Activated effector memory CD4-positive, alpha-beta T cell treated with Interleukin-2 at 50 U/mL for 16 hours (primary cell): ENCODE measurements around the gene MYOM1.

ENCODE experiments used
- DNase-seq: peaks from one replicate; pipeline ENCODE4 v3.0.0-alpha.2; 2020

Gene MYOM1

DNA sequence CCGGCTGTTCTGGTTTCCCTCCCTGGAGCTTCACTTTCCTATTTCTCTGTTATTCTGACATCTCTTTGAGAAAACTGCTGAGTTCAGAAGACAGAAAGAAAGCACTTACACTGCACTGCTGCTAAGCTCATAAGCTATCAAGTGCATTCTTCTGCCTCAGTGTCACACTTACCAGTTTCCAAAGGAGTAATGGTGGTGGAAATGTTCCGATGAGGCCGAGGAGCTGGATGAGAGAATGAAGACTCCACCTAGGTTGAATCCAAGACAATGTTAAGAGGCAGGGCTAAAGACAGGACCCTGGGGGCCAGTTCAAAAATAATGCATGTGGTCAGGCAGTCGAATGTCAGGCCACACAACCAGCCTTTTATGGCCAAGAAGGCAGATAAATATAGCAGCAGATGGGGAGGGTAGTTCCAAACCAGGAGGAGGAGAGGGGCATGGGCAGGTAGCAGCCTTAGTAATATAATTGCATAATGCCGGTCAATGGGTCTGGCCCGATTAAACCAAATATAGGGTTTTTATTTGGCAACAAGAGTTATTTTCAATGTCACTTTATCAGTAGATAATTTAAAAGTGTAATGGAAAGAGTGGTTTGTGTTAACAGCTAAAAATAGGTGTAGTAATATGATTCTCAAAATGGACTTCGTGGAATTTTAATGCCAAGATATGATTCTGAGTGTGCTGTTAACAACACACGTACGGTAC is at the start of gene MYOM1:
Gene MYOM1, minus strand, starts transcription at position 338 of the 705 bp plus-strand sequence. CDS start 4,745 bp downstream, outside the sequence.
- DNase-seq, result no peak

DNA sequence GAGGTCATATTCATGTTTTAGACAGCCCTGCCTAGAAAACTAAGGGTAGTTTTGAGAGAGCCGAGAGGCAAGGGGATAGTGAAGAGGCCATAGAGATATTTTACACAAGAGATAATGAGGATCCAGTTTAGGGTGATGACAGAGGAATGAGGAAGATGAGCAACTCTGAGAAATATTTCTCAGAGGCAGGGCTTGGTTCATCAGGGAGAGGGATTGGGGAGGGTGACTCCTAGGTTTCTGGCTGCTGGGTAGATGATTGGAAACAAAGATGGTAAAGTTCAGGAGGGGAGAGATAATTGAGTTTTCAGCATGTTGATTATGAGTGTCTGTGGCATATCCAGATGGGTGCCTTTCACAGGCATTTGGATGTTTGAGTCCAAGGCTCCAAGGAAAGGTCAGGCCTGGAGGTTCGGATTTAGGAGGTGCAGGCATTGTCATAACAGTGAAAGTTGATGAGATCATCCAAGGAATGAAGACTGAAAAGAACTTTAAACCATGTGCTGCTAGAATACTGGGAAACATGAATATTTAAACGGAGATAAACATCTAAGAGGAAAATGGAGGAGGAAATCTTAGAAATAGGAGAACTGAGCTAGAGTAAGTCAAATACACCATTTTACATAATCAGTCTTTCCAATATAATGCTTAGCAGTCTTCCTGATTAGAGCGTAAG is 49.6 kb upstream of the MYOM1 start:
- DNase-seq, result no peak

DNA sequence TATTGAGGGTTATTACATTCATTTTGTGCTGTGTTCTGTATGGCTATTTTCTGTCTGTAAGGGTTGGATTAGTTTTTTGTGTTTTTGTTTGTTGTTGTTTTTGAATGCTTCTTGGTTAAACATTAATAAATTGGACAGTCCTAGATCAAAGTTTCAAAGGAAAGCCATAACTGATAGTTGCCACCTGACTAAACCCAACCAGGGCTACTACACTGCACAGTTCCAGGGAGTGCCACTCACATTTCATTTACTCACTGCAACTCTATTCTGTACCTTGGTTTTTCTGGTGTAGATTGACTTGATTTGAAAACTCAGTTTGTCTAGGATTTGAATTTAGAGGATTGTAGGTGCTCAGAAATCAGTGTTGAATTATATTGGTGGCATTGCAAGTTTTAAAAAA is 48.5 kb upstream of the MYOM1 start:
- DNase-seq, result no peak

DNA sequence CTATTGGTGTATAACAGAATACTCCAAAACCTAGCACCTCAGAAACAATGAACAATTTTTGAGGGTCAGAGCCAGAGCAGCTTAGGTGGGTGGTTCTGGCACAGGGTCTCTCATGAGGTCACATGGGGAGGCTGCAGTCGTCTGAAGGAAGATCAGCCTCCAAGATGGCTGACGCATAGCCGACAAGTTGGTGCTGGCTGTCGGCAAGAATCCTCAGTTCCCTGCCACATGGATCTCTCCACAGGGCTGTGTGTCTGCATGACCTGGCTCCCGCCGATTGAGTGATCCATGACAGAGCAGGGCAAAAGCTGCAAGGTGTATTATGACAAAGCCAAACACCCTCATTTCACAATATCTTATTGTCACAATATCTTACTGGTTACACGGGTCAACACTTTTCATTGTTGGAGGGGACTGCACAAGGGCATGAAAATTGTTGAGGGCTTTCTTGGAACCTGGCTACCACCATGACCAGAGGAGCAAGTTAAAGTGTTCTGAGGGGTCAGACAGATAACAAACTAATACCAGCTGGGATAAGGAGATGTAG is 46.4 kb upstream of the MYOM1 start:
- no peak for DNase-seq

DNA sequence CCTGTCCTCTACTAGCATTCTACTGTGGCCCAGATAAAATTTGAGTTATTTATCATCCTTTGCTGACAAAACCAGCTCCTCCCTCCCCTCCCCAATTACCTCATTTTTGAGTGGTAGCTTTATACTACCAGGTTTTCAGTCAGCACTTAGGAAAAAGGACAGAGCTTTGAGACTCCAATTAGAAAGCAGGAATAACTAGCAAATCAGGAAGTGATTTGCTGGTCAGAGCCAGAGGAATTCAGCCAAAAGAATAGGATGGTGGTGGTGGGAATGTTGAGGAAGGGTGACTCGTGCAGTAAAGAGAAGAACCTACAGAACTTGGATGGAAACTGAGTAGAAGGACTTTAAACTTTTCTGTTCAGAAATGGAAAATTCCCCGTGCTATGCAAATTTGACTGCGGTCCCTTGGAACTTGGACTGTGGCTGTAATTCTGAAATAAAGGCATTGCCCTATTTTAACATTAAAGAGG is 45.8 kb upstream of the MYOM1 start:
- no peak for DNase-seq

DNA sequence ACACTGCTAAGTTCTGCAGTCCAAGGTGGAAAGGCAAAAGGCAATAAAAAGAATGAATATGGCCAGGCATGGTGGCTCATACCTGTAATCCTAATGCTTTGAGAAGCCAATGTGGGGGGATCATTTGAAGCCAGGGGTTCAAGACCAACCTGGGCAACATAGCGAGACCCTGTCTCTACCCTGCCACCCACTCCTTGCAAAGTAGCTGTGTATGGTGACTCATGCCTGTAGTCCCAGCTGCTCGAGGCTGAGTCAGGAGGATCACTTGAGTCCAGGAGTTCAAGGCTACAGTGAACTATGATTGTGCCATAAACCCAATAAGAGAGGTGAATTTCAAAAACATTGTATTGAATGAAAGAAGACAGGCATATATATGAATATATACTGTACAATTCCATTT is 44.6 kb upstream of the MYOM1 start:
- no peak for DNase-seq

DNA sequence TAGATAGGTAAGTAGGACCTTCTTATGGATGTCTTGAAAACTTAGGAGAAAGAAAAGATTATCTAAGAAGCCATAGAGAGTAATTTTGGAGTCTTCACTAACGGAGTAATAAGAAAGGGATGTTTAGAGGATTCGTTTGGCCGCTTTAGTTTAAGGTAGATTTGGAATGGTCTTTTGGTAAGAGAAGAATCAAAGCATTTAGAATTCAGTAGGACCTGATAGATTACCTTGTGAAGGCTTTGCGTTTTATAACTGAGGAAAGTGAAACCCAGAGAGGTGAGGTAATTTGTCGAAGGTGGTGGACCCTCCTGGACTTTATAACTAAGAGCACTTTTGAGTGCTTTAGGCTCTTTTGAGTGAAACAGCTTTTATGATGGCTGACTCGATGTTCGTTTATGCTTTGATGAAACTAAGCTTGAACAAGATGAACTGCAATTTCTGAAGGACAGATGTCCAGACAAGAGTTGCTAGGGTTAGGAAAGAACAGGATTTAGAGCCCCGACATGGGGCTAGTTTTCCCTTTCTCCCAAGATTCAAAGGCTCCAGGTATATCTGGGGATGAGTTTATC is 43.4 kb upstream of the MYOM1 start:
- DNase-seq, result no peak

DNA sequence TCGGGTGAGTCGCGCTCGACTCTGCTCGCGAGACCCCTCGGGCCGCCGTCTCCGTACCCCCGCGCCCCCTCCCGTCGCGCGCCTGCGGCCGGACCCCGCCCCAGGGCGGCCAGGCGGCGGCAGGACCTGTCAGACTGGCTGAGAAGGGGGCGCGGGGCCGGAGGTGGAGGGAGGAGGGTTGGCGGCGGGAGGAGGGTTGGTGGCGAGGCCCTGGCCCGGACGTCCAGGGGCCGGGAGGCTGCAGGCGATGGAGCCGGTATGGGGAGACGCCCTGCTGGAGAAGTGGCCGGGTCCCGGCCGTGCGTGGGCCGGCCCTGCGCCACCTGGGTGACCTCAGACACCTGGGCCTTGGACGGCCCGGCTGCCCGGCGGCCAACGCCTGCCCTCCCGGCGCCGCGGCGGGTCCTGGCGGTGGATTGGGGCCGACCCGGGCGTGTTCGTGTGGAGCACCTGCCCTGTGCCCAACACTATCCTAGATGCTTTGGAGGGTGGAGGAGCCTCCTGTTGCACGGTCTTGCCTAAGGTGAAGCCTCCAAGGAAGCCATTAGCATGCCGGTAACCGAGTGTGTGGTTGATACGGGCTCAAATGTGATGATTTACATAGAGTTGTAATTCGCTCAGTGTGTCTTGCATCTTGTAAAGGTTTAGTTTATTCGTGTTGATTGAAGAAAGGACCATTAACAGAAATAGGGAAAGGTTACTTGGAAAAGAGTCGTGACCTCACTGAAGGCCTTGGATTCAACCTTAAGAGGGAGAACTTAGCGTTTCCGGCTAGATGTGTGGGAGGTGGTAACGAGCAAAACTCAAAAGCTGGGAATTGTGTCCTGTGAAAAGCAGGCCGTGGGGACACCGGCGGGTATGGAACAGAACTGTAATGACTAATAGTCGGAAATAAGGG is 42.7 kb upstream of the MYOM1 start:
- peak; percentile 30 for DNase-seq

DNA sequence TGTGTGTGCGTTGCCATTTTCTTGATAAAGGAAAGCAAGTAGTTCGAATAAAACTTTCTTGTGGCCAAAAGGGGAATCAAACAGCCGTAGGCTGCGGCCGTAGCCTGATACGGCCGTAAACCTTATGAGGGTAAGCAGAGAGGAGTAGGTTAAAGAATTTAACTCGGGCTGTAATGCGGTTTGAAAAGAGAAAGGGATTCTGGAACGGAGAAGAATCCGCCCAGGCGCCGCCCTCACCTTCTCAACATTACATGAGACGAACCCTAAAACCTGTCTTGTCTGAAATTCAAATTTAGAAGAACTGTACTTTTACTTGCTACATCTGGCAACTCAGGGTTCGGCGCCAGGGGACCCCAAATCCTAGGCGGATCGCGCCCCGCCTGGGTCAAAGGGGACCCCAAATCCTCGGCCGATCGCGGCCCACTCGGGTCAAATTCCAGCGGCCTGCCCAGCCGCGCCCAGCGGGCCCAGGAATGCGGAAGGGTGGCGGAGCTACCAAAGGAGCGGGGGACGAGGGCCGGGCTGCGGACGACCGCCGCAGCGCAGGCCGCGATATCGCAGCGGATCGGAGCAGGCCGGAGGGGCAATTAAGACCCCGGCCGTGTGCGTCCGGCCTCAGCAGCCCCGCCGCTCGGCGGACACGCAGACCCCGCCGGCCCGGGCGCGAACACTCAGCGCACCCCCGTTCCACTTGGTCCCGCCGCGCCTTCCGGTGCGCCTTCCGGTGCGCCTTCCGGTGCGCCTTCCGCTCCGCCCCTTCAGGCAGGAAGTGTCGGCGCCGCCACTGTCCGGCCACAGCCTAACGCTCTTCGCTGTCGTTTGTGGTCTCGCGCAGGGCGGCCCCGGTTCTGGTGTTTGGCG is 41.8 kb upstream of the MYOM1 start, which contains the start of gene MYL12B:
Gene MYL12B, plus strand, starts transcription at position 761 of the 861 bp plus-strand sequence. CDS start 10,766 bp downstream, outside the sequence.
- peak; percentile 75 for DNase-seq

DNA sequence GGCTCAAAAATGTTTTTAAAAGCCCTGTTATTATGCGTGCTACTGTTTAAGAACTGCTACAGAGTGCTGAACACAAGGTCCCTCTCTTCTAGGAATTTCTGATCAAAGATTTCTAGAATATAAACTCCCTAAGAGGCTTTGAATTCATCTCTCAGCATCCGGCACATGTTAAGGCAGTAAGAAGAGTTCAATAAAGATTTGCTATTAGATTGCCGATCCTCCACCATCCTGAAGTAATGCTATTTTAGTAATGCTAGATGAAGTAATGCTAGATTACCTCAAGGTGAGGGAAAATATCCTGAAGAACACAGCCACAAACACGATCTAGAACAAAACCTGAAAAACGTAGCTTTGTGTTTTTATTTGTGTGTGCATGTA is 41.2 kb upstream of the MYOM1 start:
- DNase-seq, result no peak

DNA sequence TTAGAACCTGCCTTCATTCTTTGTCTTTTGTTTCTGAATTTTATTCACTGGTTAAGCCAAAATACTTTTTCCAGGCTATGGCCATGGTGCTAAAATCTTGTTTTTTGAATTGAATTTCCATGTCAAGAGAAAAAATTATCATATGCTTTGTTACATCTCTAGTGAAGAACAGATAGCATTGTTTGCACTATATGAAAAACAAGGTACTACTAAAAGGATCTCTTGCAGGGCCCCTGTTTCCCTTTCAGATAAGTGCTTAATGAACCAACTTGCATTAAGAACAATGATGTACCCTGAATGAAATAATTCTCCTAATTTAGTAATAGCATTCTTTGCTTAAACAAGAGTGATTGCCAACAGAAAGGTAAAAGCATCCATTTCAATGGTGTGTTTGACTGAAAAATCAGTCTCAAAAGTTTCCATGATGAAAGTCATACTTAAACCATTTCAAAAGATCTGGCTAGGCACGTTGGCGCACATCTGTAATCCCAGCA is 37.9 kb upstream of the MYOM1 start:
- DNase-seq, result no peak

DNA sequence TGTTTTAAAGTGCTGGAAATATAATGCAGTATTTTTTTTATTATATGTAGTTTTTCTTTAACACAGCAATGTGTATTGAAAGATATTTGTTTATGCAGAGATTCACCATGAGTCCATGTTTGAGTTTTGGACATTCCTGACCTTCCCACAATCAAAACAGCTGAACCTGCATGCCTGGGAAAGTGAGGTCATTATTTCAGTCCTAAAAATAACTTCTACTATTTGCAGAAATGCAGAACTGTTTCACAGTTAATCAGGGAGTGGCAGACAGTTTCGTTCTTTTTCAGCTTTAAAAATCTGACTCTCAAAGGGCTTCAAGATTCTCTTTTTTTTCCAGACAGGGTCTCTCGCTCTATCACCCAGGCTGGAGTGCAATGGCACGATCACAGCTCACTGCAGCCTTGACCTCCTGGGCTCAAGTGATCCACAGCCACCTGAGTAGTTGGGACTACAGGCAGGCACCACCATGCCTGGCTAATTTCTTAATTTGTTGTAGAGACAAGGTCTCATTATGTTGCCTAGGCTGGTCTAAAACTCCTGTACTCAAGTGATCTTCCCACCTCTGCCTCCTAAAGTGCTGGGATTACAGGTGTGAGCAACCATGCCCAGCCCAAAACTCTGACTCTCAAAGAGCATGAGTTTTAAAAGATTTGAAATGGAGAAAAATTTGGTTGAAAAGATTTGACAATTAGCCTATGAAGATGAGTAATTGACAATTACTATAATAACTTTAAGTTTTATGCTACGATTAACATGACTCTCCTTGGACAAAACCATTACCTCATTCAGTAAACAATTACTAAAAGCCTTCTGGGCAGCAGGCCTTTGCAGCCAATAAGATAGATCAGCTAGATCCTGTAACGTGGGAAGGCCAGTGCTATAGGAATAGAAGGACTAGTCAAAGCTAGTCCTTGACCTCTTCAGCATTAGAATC is 37.2 kb upstream of the MYOM1 start:
- no peak for DNase-seq

DNA sequence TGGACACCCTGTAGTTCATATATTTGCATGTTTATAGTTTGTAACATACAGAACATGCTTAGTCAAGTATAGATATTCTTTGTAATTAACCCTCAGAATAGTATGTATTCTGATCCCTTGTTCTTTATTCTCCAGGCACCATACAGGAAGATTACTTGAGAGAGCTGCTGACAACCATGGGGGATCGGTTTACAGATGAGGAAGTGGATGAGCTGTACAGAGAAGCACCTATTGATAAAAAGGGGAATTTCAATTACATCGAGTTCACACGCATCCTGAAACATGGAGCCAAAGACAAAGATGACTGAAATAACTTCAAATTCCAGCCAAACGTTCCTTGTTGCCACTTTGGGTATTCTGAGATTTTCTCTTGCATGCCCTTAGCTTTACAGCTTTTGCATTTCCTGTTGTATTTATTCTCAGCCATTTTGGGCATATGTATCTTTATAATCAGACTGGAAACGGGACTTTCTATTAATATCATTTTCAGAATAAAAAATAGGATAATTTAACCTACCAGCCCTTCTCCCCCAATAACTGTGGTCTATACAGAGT is 35.9 kb upstream of the MYOM1 start:
- no peak for DNase-seq

DNA sequence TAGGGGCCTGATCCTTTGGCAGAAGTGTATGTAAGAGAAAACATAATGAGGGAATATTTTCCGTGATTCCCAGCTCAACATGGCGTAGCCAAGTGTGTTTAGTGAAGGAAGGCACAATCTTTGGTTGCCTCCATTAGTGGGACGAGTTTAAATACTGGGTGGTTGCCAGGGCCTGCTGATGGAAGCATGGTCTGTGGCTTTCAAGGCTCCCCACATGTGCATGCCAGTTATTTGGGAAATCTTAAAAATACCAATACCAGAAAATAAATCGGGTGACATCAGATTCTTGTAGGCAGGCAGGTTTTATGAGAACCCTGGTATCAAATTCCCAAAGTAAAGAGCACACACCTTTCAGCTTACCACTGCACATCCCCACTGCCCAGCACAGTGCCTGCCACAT is 35.0 kb upstream of the MYOM1 start:
- DNase-seq, result no peak

DNA sequence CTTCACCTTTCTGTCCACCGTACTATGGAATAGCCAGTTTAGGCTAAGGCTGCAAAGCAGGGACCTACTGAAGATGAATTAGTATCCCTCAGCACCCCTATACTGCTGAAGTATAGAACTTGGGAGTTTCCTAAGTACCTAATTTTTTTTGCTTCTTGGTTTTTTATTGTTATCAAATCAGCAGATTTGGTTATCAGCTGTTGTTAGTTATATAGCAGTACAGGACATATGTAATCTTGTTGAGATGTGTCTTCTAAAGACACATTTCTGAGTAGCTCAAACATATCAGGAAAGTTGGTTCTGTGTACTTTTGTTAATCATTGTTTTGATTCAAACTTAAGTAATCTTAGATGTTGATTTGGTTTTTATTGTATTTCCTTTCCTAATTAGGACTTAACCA is 33.1 kb upstream of the MYOM1 start:
- no peak for DNase-seq

DNA sequence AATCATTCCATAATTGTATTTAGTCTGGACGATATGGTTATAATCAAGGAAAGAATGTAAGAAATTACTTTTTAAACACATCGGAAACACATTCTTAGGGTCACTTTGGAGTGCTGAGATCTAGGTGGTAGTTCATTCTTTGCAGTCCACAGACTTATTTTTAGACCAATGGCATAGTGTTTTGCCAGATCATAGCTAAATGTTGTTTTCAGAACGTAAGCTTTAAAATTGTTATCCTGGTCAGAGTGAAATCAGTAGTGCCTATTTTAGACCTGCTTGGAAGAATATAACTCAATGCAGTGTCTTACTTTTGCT is 32.2 kb upstream of the MYOM1 start:
- DNase-seq, result no peak

DNA sequence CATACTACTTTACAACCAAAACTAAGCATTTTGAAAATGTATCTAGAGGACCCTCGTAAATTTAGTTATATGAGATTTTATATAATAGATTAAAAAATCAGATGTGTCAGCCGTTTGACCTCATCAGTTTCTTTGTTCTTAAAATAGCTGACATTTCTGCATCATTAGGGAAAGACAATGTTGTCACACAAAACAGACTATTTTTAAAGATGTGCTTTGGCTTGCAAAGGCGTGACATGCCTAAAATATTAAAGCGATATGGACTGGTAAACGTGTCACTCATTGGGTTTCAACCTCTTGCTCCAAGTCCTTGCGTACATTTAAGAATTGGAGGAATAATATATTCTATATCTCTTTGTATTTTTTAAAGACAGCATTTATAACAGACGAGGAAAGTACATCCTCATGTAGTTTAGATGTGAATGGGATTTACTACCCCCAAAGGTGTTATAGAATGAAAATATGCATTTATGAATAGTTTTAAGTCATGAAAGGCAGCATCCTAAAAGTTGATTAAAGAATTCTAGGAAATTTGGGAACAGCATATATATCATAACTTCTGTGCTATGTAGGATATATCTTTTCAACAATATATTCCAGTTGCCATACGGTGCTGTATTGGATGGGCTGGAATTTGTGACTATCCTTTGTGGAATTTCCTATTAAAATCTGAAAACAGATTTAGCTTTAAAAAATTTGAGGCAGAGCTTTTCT is 31.6 kb upstream of the MYOM1 start:
- no peak for DNase-seq

DNA sequence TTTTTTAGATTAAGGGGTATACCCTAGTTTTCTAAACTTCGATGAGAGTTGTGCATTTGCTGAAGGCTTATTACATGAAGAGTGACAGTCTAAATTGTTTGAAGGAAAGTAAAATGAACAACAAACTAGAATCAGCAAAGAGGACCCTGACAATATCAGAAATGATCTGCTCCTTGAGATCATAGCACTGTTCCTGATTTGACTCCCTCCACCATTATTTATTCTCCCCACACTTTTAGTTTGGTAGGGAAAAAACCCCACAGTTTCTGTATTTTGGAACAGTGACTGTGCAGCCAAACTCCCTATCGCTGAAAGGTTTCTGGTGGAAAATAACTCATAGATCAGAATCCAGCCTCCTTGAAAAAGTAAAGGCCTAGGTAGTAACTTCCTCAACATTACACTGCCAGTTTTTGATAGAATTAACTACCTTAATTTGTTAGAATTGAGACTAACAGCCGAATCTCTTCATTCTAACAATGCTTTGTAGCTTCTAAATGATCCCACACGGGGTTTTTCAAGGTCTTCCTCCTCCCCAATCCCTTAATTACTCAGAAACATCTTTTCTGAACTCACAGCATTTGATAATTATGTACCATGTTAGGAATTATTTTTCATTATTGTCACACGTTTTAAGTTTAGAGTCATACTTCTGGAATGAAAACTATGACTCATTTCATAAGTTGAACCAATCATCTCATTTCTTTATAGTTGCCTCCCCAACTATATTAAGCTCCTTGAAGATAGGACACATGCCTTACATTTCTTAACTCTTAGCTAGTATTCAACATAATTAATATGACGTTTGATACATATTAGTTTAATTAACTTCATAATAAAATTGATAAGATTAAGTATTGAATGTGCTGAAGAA is 30.7 kb upstream of the MYOM1 start:
- DNase-seq, result no peak
